H1 (cell line): Measurements from ENCODE around the gene ZNHIT3. TPM values are rescaled to one million over a fixed set of nuclear protein-coding genes. Genes with fewer than 3 reads are reported as not detected.

Experiments used
- CTCF ChIA-PET: fragments of 300-600 bp; sonication (Branson Sonifier 250); formaldehyde crosslinking; loops from one replicate; lab custom pipeline; 2021; ENCODE audit not compliant: partially characterized antibody; lab: Charles Lee
- POLR2A ChIA-PET: fragments of 300-600 bp; sonication (Branson Sonifier 250); formaldehyde crosslinking; loops from one replicate; lab custom pipeline; 2021; ENCODE audit warnings: inconsistent platforms; ENCODE audit not compliant: partially characterized antibody; lab: Charles Lee
- DNase-seq, 2 experiments: peaks; one replicate each; pipeline versions ENCODE4 v3.0.0 to v3.0.0-alpha.2; 2010 to 2022; ENCODE audit warnings: low spot score in 2 of 2, low read depth in 1 of 2, mixed read lengths in 1 of 2
- FAIRE-seq: peaks from 2 replicates; lab custom pipeline; 2011; peaks lifted over from hg19 to GRCh38; lab: Jason Lieb, UNC
- H2AFZ ChIP-seq: 2 replicates; pipeline ENCODE4 v1.8.1; 2012; ENCODE audit warnings: low read length, inconsistent platforms
- H2AK5ac ChIP-seq: 2 replicates; pipeline ENCODE4 v1.6.1; 2013; ENCODE audit warnings: low read depth, low read length
- H2BK120ac ChIP-seq: replicated peaks from 2 replicates; pipeline ENCODE3; 2013; ENCODE audit warnings: low read depth, low read length, inconsistent platforms
- H2BK12ac ChIP-seq: 2 replicates; pipeline ENCODE4 v1.6.1; 2013; ENCODE audit warnings: low read depth, low read length
- H2BK15ac ChIP-seq: 2 replicates; pipeline ENCODE4 v1.6.1; 2013; ENCODE audit warnings: low read length
- H2BK20ac ChIP-seq: 2 replicates; pipeline ENCODE4 v1.6.1; 2013; ENCODE audit warnings: low read length
- H2BK5ac ChIP-seq: 2 replicates; pipeline ENCODE4 v1.6.1; 2013; ENCODE audit warnings: low read depth, low read length
- H3K14ac ChIP-seq: 2 replicates; pipeline ENCODE4 v1.6.1; 2013; ENCODE audit warnings: inconsistent platforms; ENCODE audit not compliant: insufficient read length
- H3K18ac ChIP-seq: 2 replicates; pipeline ENCODE4 v1.6.1; 2013; ENCODE audit warnings: low read length; ENCODE audit errors: extremely low read depth
- H3K23ac ChIP-seq: 2 replicates; pipeline ENCODE4 v1.6.1; 2013; ENCODE audit warnings: inconsistent platforms; ENCODE audit not compliant: insufficient read length
- H3K23me2 ChIP-seq: 2 replicates; pipeline ENCODE4 v1.6.1; 2013; ENCODE audit warnings: low read depth, low read length
- H3K27ac ChIP-seq: 2 replicates; pipeline ENCODE4 v1.6.1; 2011; ENCODE audit warnings: low read depth, low read length, inconsistent platforms
- H3K27me3 ChIP-seq, 4 experiments: replicated peaks in 1 of 4; 1 replicate in 1 of 4; 2 replicates in 3 of 4; pipeline versions ENCODE4 v1.6.1 to v1.8.1; 2011 to 2013; ENCODE audit warnings: low read length in 3 of 4, mild to moderate bottlenecking in 3 of 4, inconsistent platforms in 2 of 4, mixed read lengths in 2 of 4, moderate library complexity in 1 of 4; ENCODE audit not compliant: control insufficient read depth in 3 of 4, insufficient read depth in 3 of 4; ENCODE audit errors: extremely low read depth in 1 of 4
- H3K36me3 ChIP-seq, 4 experiments: 2 replicates each; pipeline versions ENCODE4 v1.6.1 to v1.8.1; 2011 to 2013; ENCODE audit warnings: mild to moderate bottlenecking in 4 of 4, low read length in 3 of 4, moderate library complexity in 2 of 4, control low read depth in 1 of 4, inconsistent platforms in 1 of 4; ENCODE audit not compliant: insufficient read depth in 4 of 4, control insufficient read depth in 2 of 4
- H3K4ac ChIP-seq: replicated peaks from 2 replicates; pipeline ENCODE3; 2013; ENCODE audit warnings: low read length, low read depth, mixed read lengths, inconsistent platforms; ENCODE audit not compliant: insufficient read length
- H3K4me1 ChIP-seq, 4 experiments: replicated peaks in 1 of 4; 1 replicate in 1 of 4; 2 replicates in 3 of 4; pipeline versions ENCODE4 v1.6.1 to v1.8.1; 2011 to 2013; ENCODE audit warnings: low read length in 3 of 4, inconsistent platforms in 2 of 4, mixed read lengths in 1 of 4; ENCODE audit not compliant: insufficient read depth in 4 of 4, control insufficient read depth in 3 of 4
- H3K4me2 ChIP-seq, 2 experiments: 2 replicates each; pipeline versions ENCODE4 v1.6.1 to v1.8.1; 2011 to 2013; ENCODE audit warnings: low read depth in 2 of 2, low read length in 2 of 2, control low read depth in 1 of 2, inconsistent platforms in 1 of 2, mild to moderate bottlenecking in 1 of 2; ENCODE audit not compliant: insufficient read depth in 1 of 2
- H3K4me3 ChIP-seq, 4 experiments: fragments of 200-600, 300-600 bp in 1 of 4; sonication (generic), shearing (Covaris generic), sonication (Bioruptor Twin) in 1 of 4; 2 replicates each; pipeline versions ENCODE4 v1.5.1 to v1.8.1; 2011 to 2016; ENCODE audit warnings: low read length in 4 of 4, low read depth in 3 of 4, control low read depth in 2 of 4, inconsistent platforms in 2 of 4, mild to moderate bottlenecking in 2 of 4, mixed read lengths in 1 of 4, moderate library complexity in 1 of 4; ENCODE audit not compliant: insufficient read depth in 2 of 4; ENCODE audit errors: extremely low read depth in 1 of 4
- H3K56ac ChIP-seq: replicated peaks from 2 replicates; pipeline ENCODE3; 2013; ENCODE audit warnings: low read depth, mild to moderate bottlenecking, mixed read lengths, low read length, inconsistent platforms; ENCODE audit not compliant: insufficient read length
- H3K79me1 ChIP-seq: 2 replicates; pipeline ENCODE4 v1.6.1; 2013; ENCODE audit warnings: low read depth, low read length, control low read depth
- H3K79me2 ChIP-seq, 2 experiments: 2 replicates each; pipeline versions ENCODE4 v1.6.1 to v1.8.1; 2012 to 2013; ENCODE audit warnings: low read length in 2 of 2, mild to moderate bottlenecking in 2 of 2, inconsistent platforms in 1 of 2; ENCODE audit not compliant: insufficient read depth in 2 of 2, control insufficient read depth in 1 of 2
- H3K9ac ChIP-seq, 4 experiments: replicated peaks in 1 of 4; 1 replicate in 1 of 4; 2 replicates in 3 of 4; pipeline versions ENCODE4 v1.6.1 to v1.8.1; 2011 to 2013; ENCODE audit warnings: low read depth in 3 of 4, low read length in 3 of 4, control low read depth in 2 of 4, mild to moderate bottlenecking in 2 of 4, moderate library complexity in 2 of 4, inconsistent platforms in 1 of 4; ENCODE audit errors: extremely low read depth in 1 of 4
- H3K9me3 ChIP-seq, 2 experiments: 2 replicates each; pipeline versions ENCODE4 v1.6.1 to v1.8.1; 2012 to 2013; ENCODE audit warnings: mild to moderate bottlenecking in 2 of 2, moderate library complexity in 2 of 2, control low read depth in 1 of 2, inconsistent platforms in 1 of 2, low read depth in 1 of 2, low read length in 1 of 2, mixed read lengths in 1 of 2; ENCODE audit not compliant: insufficient read depth in 2 of 2
- H4K20me1 ChIP-seq, 2 experiments: replicated peaks in 1 of 2; 2 replicates each; pipeline versions ENCODE3 to v1.8.1; 2011 to 2013; ENCODE audit warnings: inconsistent platforms in 2 of 2, low read length in 2 of 2, mild to moderate bottlenecking in 1 of 2; ENCODE audit not compliant: insufficient read depth in 2 of 2, control insufficient read depth in 1 of 2
- H4K5ac ChIP-seq: 2 replicates; pipeline ENCODE4 v1.6.1; 2013; ENCODE audit warnings: low read length, low read depth, mixed read lengths, inconsistent platforms; ENCODE audit not compliant: insufficient read length
- H4K8ac ChIP-seq: 2 replicates; pipeline ENCODE4 v1.8.0; 2013; ENCODE audit warnings: mild to moderate bottlenecking, moderate library complexity, low read length, inconsistent platforms; ENCODE audit not compliant: insufficient read depth; ENCODE audit errors: extremely low read depth
- H4K91ac ChIP-seq: replicated peaks from 2 replicates; pipeline ENCODE3; 2013; ENCODE audit warnings: low read length, mixed read lengths, inconsistent platforms; ENCODE audit not compliant: insufficient read length
- BACH1 ChIP-seq: IDR thresholded peaks from 2 replicates; pipeline ENCODE4 v1.6.1; 2012; ENCODE audit warnings: low read length, improper control_type of control experiment
- E2F6 ChIP-seq: IDR thresholded peaks from 2 replicates; pipeline ENCODE4 v1.6.1; 2012; ENCODE audit warnings: inconsistent platforms
- KDM4A ChIP-seq: IDR thresholded peaks from one replicate; pipeline ENCODE4 v1.7.1; 2012; ENCODE audit warnings: low read depth, mild to moderate bottlenecking, moderate library complexity, low read length, inconsistent platforms; ENCODE audit not compliant: severe bottlenecking
- POLR2AphosphoS5 ChIP-seq: IDR thresholded peaks from 2 replicates; pipeline ENCODE4 v1.6.1; 2011; ENCODE audit warnings: low read depth, low read length
- WGBS, 2 experiments: shearing (Covaris generic) in 1 of 2; methylation state at CpG; one replicate each; pipeline versions ENCODE4 v1.1.6 to v1.1.7; 2013 to 2015; ENCODE audit warnings: low lambda C conversion rate in 2 of 2, mixed read lengths in 2 of 2, inconsistent platforms in 1 of 2, low coverage in 1 of 2, missing lambda C conversion rate in 1 of 2; ENCODE audit not compliant: insufficient replicate concordance in 2 of 2, insufficient coverage in 1 of 2, insufficient read length in 1 of 2; ENCODE audit errors: extremely low coverage in 1 of 2, missing lambda C conversion rate in 1 of 2; 5-methylcytosine and 5-hydroxymethylcytosine counted together
- polyA plus RNA-seq, 7 experiments: library from polyadenylated mRNA; depleted of rRNA in 3 of 7; stranded (reverse) in 5 of 7; unstranded in 2 of 7; fragments of >200 nt in 5 of 7; fragments of 200-250 nt in 2 of 7; gene quantifications; 1 replicate in 5 of 7; 2 replicates in 1 of 7; 4 replicates in 1 of 7; pipeline versions ENCODE4 v1.2.1 to v1.2.3, GENCODE V29; 2011 to 2013; ENCODE audit warnings: missing spikeins in 2 of 7, mixed read lengths in 2 of 7
- total RNA-seq: library from RNA; stranded (reverse); fragmentation: NEBNext Ultra II Directional; extraction: Animal tissue kit (Norgen Biotek cat#: 25700); gene quantifications from 2 replicates; pipeline ENCODE4 v1.2.1, GENCODE V29; 2021
- TF ChIP-seq, protein P1 (sequence below): IDR thresholded peaks from 2 replicates; pipeline ENCODE4 v1.6.1; 2011; ENCODE audit warnings: low read length, improper control_type of control experiment

ZNHIT3 gene
- total and polyA plus RNA-seq, 2 of the 8 experiments (the other 6 are each of a cell fraction or from before 2014, with no cell fraction given) = 59.1 to 147 TPM

DNA sequence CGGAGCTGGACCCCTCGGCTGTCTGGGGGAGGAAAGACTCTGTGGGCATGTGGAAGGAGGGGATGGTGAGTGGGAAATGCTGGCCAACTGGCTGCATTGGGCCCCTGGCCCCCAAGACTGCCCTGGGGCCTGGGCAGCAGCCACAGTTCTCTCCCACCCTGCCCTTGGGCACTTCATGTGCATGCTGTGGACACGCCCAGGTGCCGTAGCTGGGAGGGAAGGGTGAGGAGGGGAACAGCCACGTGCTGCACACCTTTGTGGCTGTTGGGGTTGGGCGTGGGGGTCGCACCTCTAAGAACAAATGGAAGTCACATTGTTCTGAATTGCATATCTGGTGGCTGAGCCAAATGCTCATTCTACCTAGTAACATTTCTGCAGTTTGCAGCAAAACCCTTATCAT, 11.9 kb upstream of the ZNHIT3 start:
- H3K4me2 ChIP-seq = no peak overlapping the region
- H3K56ac ChIP-seq = no peak overlapping the region
- H2BK12ac ChIP-seq = no peak overlapping the region
- H3K4me1 ChIP-seq = no peaks in the 10 kb centered on the region
- H4K20me1 ChIP-seq = no peaks in the 10 kb centered on the region
- no peak overlapping the region for H3K9ac ChIP-seq
- no peak overlapping the region for H3K4me3 ChIP-seq
- no peak overlapping the region for H3K18ac ChIP-seq
- POLR2A ChIA-PET = interaction anchor here (0.8 kb wide), 1 partner anchor 9 kb away, joined by 3 read pairs; no protein-coding TSS in a partner anchor
- peaks cover 0 to 4% (median 0%) of the 10 kb centered on the region in 4 experiments; a peak in 4 of 7 replicates for H3K27me3 ChIP-seq
- H3K14ac ChIP-seq = no peak overlapping the region
- H4K5ac ChIP-seq = no peak overlapping the region
- CTCF ChIA-PET = interaction anchor here (1.5 to 4.0 kb wide), 2 partner anchors 11 to 1848 kb away, joined by 3 to 20 read pairs; no protein-coding TSS in a partner anchor
- H2BK15ac ChIP-seq = no peak overlapping the region
- H2AFZ ChIP-seq = no peak overlapping the region
- no peaks in the 10 kb centered on the region for H3K79me1 ChIP-seq
- TF ChIP-seq E2F6 (no peak), BACH1 (no peak), KDM4A (no peak), POLR2AphosphoS5 (no peak)
- TF ChIP-seq, protein P1, sequence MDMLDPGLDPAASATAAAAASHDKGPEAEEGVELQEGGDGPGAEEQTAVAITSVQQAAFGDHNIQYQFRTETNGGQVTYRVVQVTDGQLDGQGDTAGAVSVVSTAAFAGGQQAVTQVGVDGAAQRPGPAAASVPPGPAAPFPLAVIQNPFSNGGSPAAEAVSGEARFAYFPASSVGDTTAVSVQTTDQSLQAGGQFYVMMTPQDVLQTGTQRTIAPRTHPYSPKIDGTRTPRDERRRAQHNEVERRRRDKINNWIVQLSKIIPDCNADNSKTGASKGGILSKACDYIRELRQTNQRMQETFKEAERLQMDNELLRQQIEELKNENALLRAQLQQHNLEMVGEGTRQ = no peak
- TF ChIP-seq, all 59 proteins: peak for 0
- no peak overlapping the region for H2AK5ac ChIP-seq
- 86% methylated on average over 7 of the region's 7 CpGs; no CpG with 5 or more reads in 1 of the 2 experiments for WGBS, 2 experiments
- no peak overlapping the region for H4K91ac ChIP-seq
- no peak overlapping the region for H3K4ac ChIP-seq
- no peak overlapping the region for H4K8ac ChIP-seq
- DNase-seq (no peak), FAIRE-seq (no peak)
- no peaks in the 10 kb centered on the region for H3K36me3 ChIP-seq
- H2BK20ac ChIP-seq = no peak overlapping the region
- H3K27ac ChIP-seq = no peak overlapping the region
- no peaks in the 10 kb centered on the region for H3K23me2 ChIP-seq
- no peak overlapping the region for H2BK120ac ChIP-seq
- no peak overlapping the region for H2BK5ac ChIP-seq
- no peak overlapping the region for H3K23ac ChIP-seq
- H3K79me2 ChIP-seq = no peaks in the 10 kb centered on the region
- no peaks in the 10 kb centered on the region for H3K9me3 ChIP-seq
